Psoas muscle (tissue), 8 donors: ENCODE measurements around the gene GCN1. TPM values are rescaled to one million over a fixed set of nuclear protein-coding genes. Genes with fewer than 3 reads are reported as not detected.
"Not testable (repeated sequence)": the region's sequence is repeated elsewhere in the genome, so short reads cannot be mapped to it uniquely, and the experiment has no call there.

Source experiments
- ATAC-seq, 4 donors: fragments of 200-7000 bp; cut with Tn5 transposase; one replicate each; pipeline ENCODE4 v1.9.1; 2020; ENCODE audit warnings: moderate library complexity in 3 of 4, mild to moderate bottlenecking in 2 of 4
- DNase-seq, 2 donors: peaks; one replicate each; pipeline ENCODE4 v3.0.0-alpha.2; 2020
- H3K27ac ChIP-seq: fragments of 200-600 bp; one replicate; pipeline ENCODE4 v1.8.0; 2022
- H3K27me3 ChIP-seq, 3 donors: fragments of 200-600 bp in 1 of 3; one replicate each; pipeline versions ENCODE4 v1.6.1 to v1.8.0; 2013 to 2022; ENCODE audit warnings: low read length in 2 of 3, mild to moderate bottlenecking in 2 of 3, moderate library complexity in 1 of 3; ENCODE audit not compliant: insufficient read depth in 3 of 3
- H3K36me3 ChIP-seq, 2 donors: fragments of 200-600 bp in 1 of 2; one replicate each; pipeline versions ENCODE4 v1.6.1 to v1.8.0; 2013 to 2022; ENCODE audit warnings: low read depth in 1 of 2, mild to moderate bottlenecking in 1 of 2, moderate library complexity in 1 of 2; ENCODE audit not compliant: insufficient read depth in 1 of 2
- H3K4me1 ChIP-seq: fragments of 200-600 bp; one replicate; pipeline ENCODE4 v1.8.0; 2022
- H3K4me3 ChIP-seq: fragments of 200-600 bp; one replicate; pipeline ENCODE4 v1.8.0; 2022; ENCODE audit warnings: mild to moderate bottlenecking
- H3K9me3 ChIP-seq: fragments of 200-600 bp; one replicate; pipeline ENCODE4 v1.8.0; 2022
- WGBS, 3 donors: extraction: QIAGEN DNeasy Blood & Tissue Kit; methylation state at CpG; one replicate each; pipeline versions ENCODE4 v1.1.6 to v1.1.7; 2013; 5-methylcytosine and 5-hydroxymethylcytosine counted together
- intact Hi-C, 2 donors: fragments of 100-400 bp; cut with DNase I; formaldehyde crosslinking; loops; one replicate each; pipeline versions ENCODE4 v1.11.0 to v1.14.2; 2022
- polyA plus RNA-seq, 3 donors: library from polyadenylated mRNA; stranded (reverse); fragments of 200-250 nt; gene quantifications; one replicate each; pipeline ENCODE4 v1.2.3, GENCODE V29; 2013
- total RNA-seq, 4 donors: library from RNA; stranded (reverse); fragmentation: NEBNext Ultra II Directional in 2 of 4; extraction: Animal tissue kit (Norgen Biotek cat#: 25700) in 2 of 4; gene quantifications; one replicate each; pipeline versions ENCODE4 v1.2.1 to v1.2.4, GENCODE V29; 2021 to 2023
- TF ChIP-seq, protein P1 (sequence below): fragments of 200-600 bp; IDR thresholded peaks from one replicate; pipeline ENCODE4 v1.8.0; 2022; ENCODE audit warnings: antibody characterized with exemption
- donor health status: healthy with polysubstance abuse.
- donor health status: DM: no; HTN: no; CAD: no; lungs with moderate emphysema.
- donor health status: Bipolar disorder and iron deficiency.
- donor health status: healthy.
- donor health status: DM: yes; HTN: yes; CAD: no.
- donor health status: DM: no; HTN: no; CAD: no.
- donor health status: DM: no; HTN: no; CAD: no.
- donor health status: DM: yes; HTN: yes; CAD: no.

The GCN1 gene
- total and polyA plus RNA-seq, 7 donors: 19.6 to 80.9 (median 63.1) TPM

DNA sequence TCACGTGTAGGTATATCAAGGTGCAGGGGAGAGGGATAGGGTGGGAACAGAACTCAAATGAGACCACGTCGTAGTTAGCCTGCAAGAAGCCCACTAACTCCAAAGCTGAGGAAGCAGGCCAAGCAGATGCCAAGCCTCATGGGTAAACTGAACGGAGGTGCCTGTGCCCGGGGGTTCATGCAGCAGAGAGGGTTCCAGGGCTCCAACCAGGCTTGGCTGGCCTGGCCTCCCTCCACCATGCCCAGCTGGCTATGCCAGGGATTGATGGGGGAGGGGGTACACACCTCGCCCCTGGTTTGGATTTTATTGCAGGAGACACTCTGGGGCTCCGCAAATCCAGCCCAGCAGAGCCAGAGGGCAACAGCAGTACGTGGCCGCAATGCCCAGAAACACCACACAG is 43.7 kb upstream of the GCN1 start:
- H3K27ac ChIP-seq: peak overlapping the region; percentile 99
- H3K4me3 ChIP-seq: peak overlapping the region; percentile 13
- TF ChIP-seq, protein P1, sequence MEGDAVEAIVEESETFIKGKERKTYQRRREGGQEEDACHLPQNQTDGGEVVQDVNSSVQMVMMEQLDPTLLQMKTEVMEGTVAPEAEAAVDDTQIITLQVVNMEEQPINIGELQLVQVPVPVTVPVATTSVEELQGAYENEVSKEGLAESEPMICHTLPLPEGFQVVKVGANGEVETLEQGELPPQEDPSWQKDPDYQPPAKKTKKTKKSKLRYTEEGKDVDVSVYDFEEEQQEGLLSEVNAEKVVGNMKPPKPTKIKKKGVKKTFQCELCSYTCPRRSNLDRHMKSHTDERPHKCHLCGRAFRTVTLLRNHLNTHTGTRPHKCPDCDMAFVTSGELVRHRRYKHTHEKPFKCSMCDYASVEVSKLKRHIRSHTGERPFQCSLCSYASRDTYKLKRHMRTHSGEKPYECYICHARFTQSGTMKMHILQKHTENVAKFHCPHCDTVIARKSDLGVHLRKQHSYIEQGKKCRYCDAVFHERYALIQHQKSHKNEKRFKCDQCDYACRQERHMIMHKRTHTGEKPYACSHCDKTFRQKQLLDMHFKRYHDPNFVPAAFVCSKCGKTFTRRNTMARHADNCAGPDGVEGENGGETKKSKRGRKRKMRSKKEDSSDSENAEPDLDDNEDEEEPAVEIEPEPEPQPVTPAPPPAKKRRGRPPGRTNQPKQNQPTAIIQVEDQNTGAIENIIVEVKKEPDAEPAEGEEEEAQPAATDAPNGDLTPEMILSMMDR: no peak
- intact Hi-C loops: no loop called here
- H3K9me3 ChIP-seq: no peaks in the 10 kb centered on the region
- peaks cover 0 to 3% of the 10 kb centered on the region in 2 donors for H3K36me3 ChIP-seq
- H3K27me3 ChIP-seq: no peaks in the 10 kb centered on the region
- H3K4me1 ChIP-seq: peaks cover 98% of the 10 kb centered on the region
- 37 to 50% (median 39%) methylated on average over 9 of the region's 9 CpGs for WGBS, 3 donors
- DNase-seq: no peak
- ATAC-seq: no peak

GRCh38 chr12:120237360-120238171 is 43.1 kb upstream of the GCN1 start:
- TF ChIP-seq, protein P1: no peak
- DNase-seq (peak; percentile 90 to 94), ATAC-seq (peak; percentile 34 to 67 (median 56))
- Histone ChIP-seq H3K36me3 (peaks cover 0 to 3% of the 10 kb centered on the region in 2 donors), H3K4me3 (peak overlapping the region; percentile 13), H3K9me3 (no peaks in the 10 kb centered on the region), H3K27me3 (no peaks in the 10 kb centered on the region), H3K27ac (peak overlapping the region; percentile 99), H3K4me1 (peaks cover 98% of the 10 kb centered on the region)
- 21 to 36% (median 25%) methylated on average over 13 of the region's 13 CpGs for whole genome bisulfite sequencing, 3 donors
- intact Hi-C loops: no loop called here

GRCh38 chr12:120236809-120237208 is 42.3 kb upstream of the GCN1 start:
- 54 to 96% (median 71%) methylated on average over 3 of the region's 3 CpGs for WGBS, 3 donors

DNA sequence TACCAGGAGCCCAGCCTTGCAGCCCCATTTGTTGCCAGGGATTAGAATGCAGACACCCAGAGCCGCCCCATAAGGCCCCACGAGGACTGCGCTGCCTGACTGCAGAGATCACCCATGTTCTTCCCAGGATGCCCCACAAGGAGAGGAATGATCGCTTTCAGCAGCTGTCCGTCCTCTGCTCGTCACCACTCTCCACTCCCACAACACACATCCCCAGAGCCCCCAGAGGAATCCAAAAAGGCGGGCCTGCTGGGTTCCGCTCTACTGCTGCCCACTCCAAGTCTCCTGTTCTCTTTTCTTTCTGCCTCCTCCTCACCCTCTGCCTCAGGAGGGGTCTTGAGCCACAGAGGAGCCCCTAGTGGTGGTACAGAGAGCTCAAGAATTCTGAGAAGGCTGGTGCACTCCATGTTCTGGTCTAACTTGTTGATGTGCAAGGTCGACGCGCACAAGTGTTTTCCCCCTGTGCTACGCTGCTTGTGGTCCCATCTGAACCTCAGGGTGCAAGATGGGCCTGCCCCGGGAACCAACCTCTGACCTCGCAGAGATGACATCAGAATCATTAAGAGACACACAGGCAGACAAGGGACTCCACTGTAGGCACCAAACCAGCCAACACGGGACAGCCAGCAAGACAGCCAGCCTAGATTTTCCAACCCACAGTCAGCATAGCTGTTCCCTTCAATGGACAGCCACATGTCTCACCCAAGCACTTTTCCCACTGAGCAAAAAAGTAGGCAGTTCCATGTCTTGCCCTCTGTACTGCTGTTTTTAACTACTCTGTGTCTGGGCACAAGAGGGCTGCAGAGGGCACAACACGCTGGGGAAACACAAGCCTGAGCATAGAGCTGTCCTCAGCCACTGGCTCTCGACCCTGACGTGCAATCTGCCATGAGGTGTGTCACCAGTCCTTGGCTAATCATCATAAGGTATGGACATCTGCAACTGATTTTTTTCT is 41.1 kb upstream of the GCN1 start:
- Histone ChIP-seq H3K4me3 (peak overlapping the region; percentile 29), H3K36me3 (no peaks in the 10 kb centered on the region), H3K9me3 (no peaks in the 10 kb centered on the region), H3K27me3 (no peaks in the 10 kb centered on the region), H3K4me1 (peaks cover 98% of the 10 kb centered on the region), H3K27ac (peak overlapping the region; percentile 99)
- ATAC-seq: peak in 3 of 4 donors; percentile 12 to 28 (median 27)
- TF ChIP-seq, protein P1: no peak
- intact Hi-C loops: no loop called here
- peak in 1 of 2 donors; percentile 60 for DNase-seq
- 41 to 55% (median 46%) methylated on average over 18 of the region's 18 CpGs for WGBS, 3 donors

More at GRCh38 chr12:120236809-120237208, 42.3 kb upstream of the GCN1 start:
- H3K9me3 ChIP-seq, ATAC-seq, H3K4me3 ChIP-seq, H3K27me3 ChIP-seq, intact Hi-C loops, DNase-seq, H3K36me3 ChIP-seq: not testable (repeated sequence)
- Histone ChIP-seq H3K4me1 (peaks cover 98% of the 10 kb centered on the region), H3K27ac (peak overlapping the region; percentile 99)
